Measurements from ENCODE around the gene TMOD4. TPM values are rescaled to one million over a fixed set of nuclear protein-coding genes. Genes with fewer than 3 reads are reported as not detected.

TMOD4 gene
- polyA plus RNA-seq, 3 donors, result 0.16 to 0.62 (median 0.56) TPM

Other genes starting within 250 kb of the TMOD4 start
- gene SETDB1, start 249.6 kb downstream of the TMOD4 start, polyA plus RNA-seq, result 10 to 100 TPM; 13.4 to 15.7 (median 15.1) TPM
- gene CERS2, start 201.1 kb downstream of the TMOD4 start, polyA plus RNA-seq, result 100 to 1,000 TPM in 2 of 3 donors, 10 to 100 TPM in 1; 86.8 to 134 (median 109) TPM
- gene ANXA9, start 193.7 kb downstream of the TMOD4 start, polyA plus RNA-seq, result 10 to 100 TPM in 1 of 3 donors, 1 to 10 TPM in 1, under 1 TPM in 1; 0.15 to 12.8 (median 3.1) TPM
- 10 to 100 TPM; 12.0 to 24.0 (median 13.9) TPM for gene MINDY1, start 169.1 kb downstream of the TMOD4 start, polyA plus RNA-seq
- 10 to 100 TPM in 1 of 3 donors, 1 to 10 TPM in 2; 8.6 to 14.2 (median 9.9) TPM for gene PRUNE1, start 167.5 kb downstream of the TMOD4 start, polyA plus RNA-seq
- gene BNIPL, start 139.4 kb downstream of the TMOD4 start, polyA plus RNA-seq, result 1 to 10 TPM in 1 of 3 donors, under 1 TPM in 2; 0.16 to 1.1 (median 0.34) TPM
- 1 to 10 TPM; 1.8 to 5.0 (median 3.9) TPM for gene C1orf56, start 128.2 kb downstream of the TMOD4 start, polyA plus RNA-seq
- gene CDC42SE1, start 116.4 kb downstream of the TMOD4 start, polyA plus RNA-seq, result 10 to 100 TPM; 25.9 to 72.3 (median 64.3) TPM
- gene MLLT11, start 115.6 kb downstream of the TMOD4 start, polyA plus RNA-seq, result 1 to 10 TPM in 2 of 3 donors, under 1 TPM in 1; 0.38 to 7.2 (median 1.8) TPM
- gene GABPB2, start 105.2 kb downstream of the TMOD4 start, polyA plus RNA-seq, result 10 to 100 TPM in 1 of 3 donors, 1 to 10 TPM in 2; 3.0 to 12.4 (median 8.3) TPM
- 10 to 100 TPM in 1 of 3 donors, 1 to 10 TPM in 2; 3.3 to 22.9 (median 6.7) TPM for gene SEMA6C, start 29.4 kb downstream of the TMOD4 start, polyA plus RNA-seq
- 10 to 100 TPM in 1 of 3 donors, 1 to 10 TPM in 2; 1.4 to 20.4 (median 5.8) TPM for gene TNFAIP8L2, start 19.3 kb downstream of the TMOD4 start, polyA plus RNA-seq
- gene LYSMD1, start 10.1 kb downstream of the TMOD4 start, polyA plus RNA-seq, result 1 to 10 TPM; 3.3 to 5.3 (median 3.9) TPM
- 10 to 100 TPM; 16.7 to 39.8 (median 29.7) TPM for gene SCNM1, start 9.8 kb downstream of the TMOD4 start, polyA plus RNA-seq
- 10 to 100 TPM; 19.9 to 34.8 (median 26.3) TPM for gene VPS72, start 14.2 kb upstream of the TMOD4 start, polyA plus RNA-seq
- gene PIP5K1A, start 22.6 kb upstream of the TMOD4 start, polyA plus RNA-seq, result 10 to 100 TPM in 2 of 3 donors, 1 to 10 TPM in 1; 6.9 to 28.8 (median 25.1) TPM
- gene PSMD4, start 78.8 kb upstream of the TMOD4 start, polyA plus RNA-seq, result 100 to 1,000 TPM; 115 to 142 (median 130) TPM
- gene ZNF687, start 106.3 kb upstream of the TMOD4 start, polyA plus RNA-seq, result 1 to 10 TPM; 4.9 to 10.0 (median 7.5) TPM
- 10 to 100 TPM; 24.5 to 55.2 (median 46.7) TPM for gene PI4KB, start 151.4 kb upstream of the TMOD4 start, polyA plus RNA-seq
- 10 to 100 TPM in 2 of 3 donors, 1 to 10 TPM in 1; 5.7 to 20.2 (median 16.9) TPM for gene RFX5, start 171.3 kb upstream of the TMOD4 start, polyA plus RNA-seq
- gene SELENBP1, start 196.7 kb upstream of the TMOD4 start, polyA plus RNA-seq, result 100 to 1,000 TPM in 2 of 3 donors, 10 to 100 TPM in 1; 36.3 to 141 (median 141) TPM
- 100 to 1,000 TPM; 145 to 348 (median 335) TPM for gene PSMB4, start 223.6 kb upstream of the TMOD4 start, polyA plus RNA-seq

Data from adipose tissue (tissue), 3 donors.